SK-N-MC (cell line): ENCODE measurements around the gene TMIGD2.

Experiments
- EZH2 ChIP-seq: fragments of 200-600 bp; sonication (generic); IDR thresholded peaks from one replicate; pipeline ENCODE4 v1.6.1; 2017; ENCODE audit warnings: antibody characterized with exemption
- POLR2AphosphoS5 ChIP-seq: IDR thresholded peaks from 2 replicates; pipeline ENCODE4 v1.6.1; 2012; ENCODE audit warnings: mild to moderate bottlenecking, low read depth, low read length, borderline replicate concordance

DNA sequence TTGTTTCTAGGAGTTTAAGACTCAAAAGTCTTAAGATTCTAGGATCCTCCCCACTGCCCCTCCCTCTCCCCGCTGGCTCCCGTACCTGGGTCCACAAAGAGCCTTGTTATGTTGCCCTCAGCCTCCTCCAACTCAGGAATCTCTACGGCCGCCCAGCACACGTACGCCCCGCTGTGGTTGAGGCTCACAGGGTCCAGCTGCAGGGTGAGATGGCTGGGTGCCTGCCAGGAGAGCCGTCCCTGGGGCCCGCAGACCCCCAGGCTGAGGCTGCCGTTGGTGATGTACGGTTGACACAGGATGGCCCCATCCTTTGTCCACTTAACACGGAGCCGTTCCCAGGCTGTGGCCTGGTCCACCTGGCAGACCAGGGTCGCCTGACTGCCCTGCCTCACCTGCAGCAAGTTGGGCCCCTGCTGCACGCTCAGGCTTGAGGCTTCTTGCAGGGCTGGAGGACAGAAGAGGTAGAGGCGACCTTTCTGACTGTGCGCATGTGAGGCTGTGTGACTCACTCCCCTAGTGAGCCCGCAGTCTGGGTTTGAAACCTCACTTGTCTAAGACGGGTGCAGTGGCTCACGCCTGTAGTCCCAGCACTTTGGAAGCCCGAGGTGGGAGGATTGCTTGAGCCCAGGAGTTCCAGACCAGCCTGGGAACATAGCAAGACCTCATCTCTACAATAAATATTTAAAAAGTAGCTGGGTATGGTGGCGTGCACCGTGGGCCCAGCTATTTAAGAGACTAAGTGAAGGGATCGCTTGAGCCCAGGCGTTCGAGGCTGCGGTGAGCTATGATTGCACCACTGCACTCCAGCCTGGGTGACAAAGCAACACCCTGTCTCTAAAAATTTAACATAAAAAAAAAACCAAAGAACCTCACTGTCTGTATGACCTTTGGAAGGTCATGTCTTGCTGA is 4.0 kb downstream of the TMIGD2 start:
- TF ChIP-seq POLR2AphosphoS5 = no peak
- TF ChIP-seq EZH2 = no peak
